Motor neuron (in vitro differentiated cells): ENCODE measurements around the gene ADAM15. TPM values are rescaled to one million over a fixed set of nuclear protein-coding genes. Genes with fewer than 3 reads are reported as not detected.

Experiments
- ATAC-seq, 8 experiments: fragments of 200-7000 bp; cut with Tn5 transposase; replicated peaks in 6 of 8; 2 replicates each; pipeline ENCODE4 v1.8.0; 2021; ENCODE audit warnings: mild to moderate bottlenecking in 8 of 8, moderate library complexity in 8 of 8
- H3K27ac ChIP-seq, 2 donors: fragments of 250-450 bp; sonication (Bioruptor Pico); 2 replicates each; pipeline ENCODE4 v1.9.0; 2021; ENCODE audit warnings: antibody characterized with exemption in 2 of 2, mild to moderate bottlenecking in 2 of 2, moderate library complexity in 1 of 2
- H3K4me1 ChIP-seq, 2 donors: fragments of 250-450 bp; sonication (Bioruptor Pico); replicated peaks in 1 of 2; 2 replicates each; pipeline ENCODE4 v1.6.1; 2021; ENCODE audit warnings: antibody characterized with exemption in 2 of 2, mild to moderate bottlenecking in 2 of 2, moderate library complexity in 1 of 2
- H3K4me3 ChIP-seq, 5 donors: fragments of 250-450 bp; sonication (Bioruptor Pico); 2 replicates each; pipeline ENCODE4 v1.9.0; 2021; ENCODE audit warnings: antibody characterized with exemption in 5 of 5, mild to moderate bottlenecking in 5 of 5, moderate library complexity in 4 of 5
- WGBS, 10 experiments: fragments of 450-650 bp; shearing (Covaris generic); methylation state at CpG; one replicate each; pipeline ENCODE4 v1.0.0; 2022; 5-methylcytosine and 5-hydroxymethylcytosine counted together
- in situ Hi-C, 9 experiments: fragments of 400-800 bp; cut with MboI; loops; one replicate each; pipeline ENCODE4 v1.15.0; 2021; ENCODE audit warnings: low sequenced_read_pairs in 9 of 9, low pct_unique_long_range_greater_than_20kb in 2 of 9; ENCODE audit not compliant: unreplicated experiment in 9 of 9
- total RNA-seq, 8 experiments: library from RNA; unstranded; fragments of 300-600 nt; gene quantifications; 2 replicates each; pipeline versions ENCODE4 v1.2.3 to v1.2.4, GENCODE V29; 2022

The ADAM15 gene
- total RNA-seq, 8 experiments from 2014 or later = 15.7 to 76.9 (median 28.1) TPM

- Histone ChIP-seq H3K4me1 (peaks cover 3 to 17% of the 10 kb centered on the region in 2 donors), H3K27ac (no peak overlapping the region), H3K4me3 (no peak overlapping the region)
- ATAC-seq = peak; percentile 42 to 70 (median 61)
- in situ Hi-C loops = loop anchor here in 4 of 9 experiments (5.0 to 10.0 kb wide), 2 partner anchors 71 to 73 kb away; no protein-coding TSS in a partner anchor
- WGBS, 10 experiments = 0 to 80% (median 16%) methylated on average over 2 to 7 of the region's 13 CpGs
Observed at GRCh38 chr1:155093911-155094621, 43.0 kb downstream of the ADAM15 start.

- Histone ChIP-seq H3K4me1 (peaks cover 3 to 17% of the 10 kb centered on the region in 2 donors), H3K4me3 (no peak overlapping the region), H3K27ac (no peak overlapping the region)
- WGBS, 10 experiments = 33 to 100% (median 76%) methylated on average over 1 to 2 of the region's 2 CpGs
- in situ Hi-C loops = loop anchor here in 4 of 9 experiments (5.0 to 10.0 kb wide), 2 partner anchors 70 to 73 kb away; no protein-coding TSS in a partner anchor
- no peak for ATAC-seq
Observed at GRCh38 chr1:155094622-155094948, 43.5 kb downstream of the ADAM15 start.

- no peak overlapping the region for H3K4me3 ChIP-seq
- in situ Hi-C loops = loop anchor here in 3 of 9 experiments (10.0 kb wide), 1 partner anchor 65 kb away; no protein-coding TSS in a partner anchor
- no peak for ATAC-seq
- 40 to 100% (median 83%) methylated on average over 1 to 7 of the region's 7 CpGs for WGBS, 10 experiments
- no peak overlapping the region for H3K27ac ChIP-seq
- peaks cover 2% of the 10 kb centered on the region in 2 donors for H3K4me1 ChIP-seq
Observed at GRCh38 chr1:155099331-155099730, 48.2 kb downstream of the ADAM15 start.

GRCh38 chr1:155103325-155103724, 52.2 kb downstream of the ADAM15 start:
- WGBS, 10 experiments = 64 to 100% (median 79%) methylated on average over 1 to 8 of the region's 9 CpGs; no CpG with 5 or more reads in 3 of the 10 experiments
- no peak for ATAC-seq
- H3K27ac ChIP-seq = no peak overlapping the region
- H3K4me3 ChIP-seq = no peak overlapping the region
- H3K4me1 ChIP-seq = no peaks in the 10 kb centered on the region
- in situ Hi-C loops = loop anchor here in 1 of 9 experiments (10.0 kb wide), 1 partner anchor 61 kb away; no protein-coding TSS in a partner anchor

GRCh38 chr1:155104605-155105534, 53.8 kb downstream of the ADAM15 start:
- in situ Hi-C loops = loop anchor here in 1 of 9 experiments (10.0 kb wide), 1 partner anchor 60 kb away; no protein-coding TSS in a partner anchor
- H3K4me3 ChIP-seq = no peak overlapping the region
- 35 to 73% (median 51%) methylated on average over 2 to 7 of the region's 7 CpGs; no CpG with 5 or more reads in 1 of the 10 experiments for WGBS, 10 experiments
- no peak for ATAC-seq
- H3K27ac ChIP-seq = no peak overlapping the region
- H3K4me1 ChIP-seq = no peaks in the 10 kb centered on the region

- in situ Hi-C loops = loop anchor here in 1 of 9 experiments (10.0 kb wide), 1 partner anchor 59 kb away; no protein-coding TSS in a partner anchor
- Histone ChIP-seq H3K27ac (no peak overlapping the region), H3K4me1 (no peaks in the 10 kb centered on the region), H3K4me3 (no peak overlapping the region)
- no peak for ATAC-seq
- WGBS, 10 experiments = 27 to 100% (median 61%) methylated on average over 2 to 7 of the region's 7 CpGs; no CpG with 5 or more reads in 2 of the 10 experiments
Observed at GRCh38 chr1:155105604-155106011, 54.5 kb downstream of the ADAM15 start.

- Histone ChIP-seq H3K27ac (no peak overlapping the region), H3K4me1 (no peaks in the 10 kb centered on the region), H3K4me3 (no peak overlapping the region)
- in situ Hi-C loops = loop anchor here in 1 of 9 experiments (10.0 kb wide), 1 partner anchor 58 kb away; no protein-coding TSS in a partner anchor
- ATAC-seq = no peak
- 22 to 100% (median 59%) methylated on average over 1 to 6 of the region's 6 CpGs; no CpG with 5 or more reads in 1 of the 10 experiments for WGBS, 10 experiments
Observed at GRCh38 chr1:155106862-155107261, 55.7 kb downstream of the ADAM15 start.

GRCh38 chr1:155107309-155108264, 56.5 kb downstream of the ADAM15 start:
- in situ Hi-C loops = loop anchor here in 1 of 9 experiments (10.0 kb wide), 1 partner anchor 57 kb away; no protein-coding TSS in a partner anchor

GRCh38 chr1:155108296-155108695, 57.2 kb downstream of the ADAM15 start:
- no peak for ATAC-seq
- Histone ChIP-seq H3K4me1 (no peaks in the 10 kb centered on the region), H3K27ac (no peak overlapping the region), H3K4me3 (no peak overlapping the region)
- 30 to 100% (median 90%) methylated on average over 1 to 5 of the region's 5 CpGs; no CpG with 5 or more reads in 1 of the 10 experiments for WGBS, 10 experiments
- in situ Hi-C loops = loop anchor here in 1 of 9 experiments (10.0 kb wide), 1 partner anchor 57 kb away; no protein-coding TSS in a partner anchor

More at GRCh38 chr1:155107309-155108264, 56.5 kb downstream of the ADAM15 start:
- H3K27ac ChIP-seq = no peak overlapping the region
- no peak overlapping the region for H3K4me3 ChIP-seq
- no peak for ATAC-seq
- WGBS, 10 experiments = 3 to 83% (median 46%) methylated on average over 2 to 11 of the region's 12 CpGs
- H3K4me1 ChIP-seq = no peaks in the 10 kb centered on the region

GRCh38 chr1:155110381-155110780, 59.3 kb downstream of the ADAM15 start:
- H3K4me1 ChIP-seq = no peaks in the 10 kb centered on the region
- no peak for ATAC-seq
- in situ Hi-C loops = no loop called here
- H3K4me3 ChIP-seq = no peak overlapping the region
- WGBS, 10 experiments = 10 to 78% (median 68%) methylated on average over 2 to 8 of the region's 8 CpGs
- no peak overlapping the region for H3K27ac ChIP-seq

GRCh38 chr1:155110826-155111225, 59.7 kb downstream of the ADAM15 start:
- Histone ChIP-seq H3K4me3 (no peak overlapping the region), H3K27ac (no peak overlapping the region), H3K4me1 (no peaks in the 10 kb centered on the region)
- peak in 1 of 8 experiments; percentile 18 for ATAC-seq
- in situ Hi-C loops = no loop called here
- 28 to 92% (median 75%) methylated on average over 1 to 8 of the region's 8 CpGs for WGBS, 10 experiments
